ENCODE measurements around the gene PLCXD3.

Gene PLCXD3, protein sequence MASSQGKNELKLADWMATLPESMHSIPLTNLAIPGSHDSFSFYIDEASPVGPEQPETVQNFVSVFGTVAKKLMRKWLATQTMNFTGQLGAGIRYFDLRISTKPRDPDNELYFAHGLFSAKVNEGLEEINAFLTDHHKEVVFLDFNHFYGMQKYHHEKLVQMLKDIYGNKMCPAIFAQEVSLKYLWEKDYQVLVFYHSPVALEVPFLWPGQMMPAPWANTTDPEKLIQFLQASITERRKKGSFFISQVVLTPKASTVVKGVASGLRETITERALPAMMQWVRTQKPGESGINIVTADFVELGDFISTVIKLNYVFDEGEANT

GRCh38 chr5:41510176-41510831 is at the start of gene PLCXD3:
PLCXD3 (minus strand) TSS chr5:41510601; CDS start chr5:41510526, 75 bp downstream.
- no peak for FAIRE-seq
- DNase-seq (ENCODE audit: low spot score) = no peak

GRCh38 chr5:41559184-41559583 is 48.8 kb upstream of the PLCXD3 start:
- no peak for DNase-seq (ENCODE audit: low spot score)
- FAIRE-seq = no peak

GRCh38 chr5:41558295-41558694 is 47.9 kb upstream of the PLCXD3 start:
- peak; percentile 17 for FAIRE-seq
- no peak for DNase-seq (ENCODE audit: low spot score)

- DNase-seq (ENCODE audit: low spot score) (no peak), FAIRE-seq (no peak)
Measured at GRCh38 chr5:41547991-41548390, 37.6 kb upstream of the PLCXD3 start.

DNA sequence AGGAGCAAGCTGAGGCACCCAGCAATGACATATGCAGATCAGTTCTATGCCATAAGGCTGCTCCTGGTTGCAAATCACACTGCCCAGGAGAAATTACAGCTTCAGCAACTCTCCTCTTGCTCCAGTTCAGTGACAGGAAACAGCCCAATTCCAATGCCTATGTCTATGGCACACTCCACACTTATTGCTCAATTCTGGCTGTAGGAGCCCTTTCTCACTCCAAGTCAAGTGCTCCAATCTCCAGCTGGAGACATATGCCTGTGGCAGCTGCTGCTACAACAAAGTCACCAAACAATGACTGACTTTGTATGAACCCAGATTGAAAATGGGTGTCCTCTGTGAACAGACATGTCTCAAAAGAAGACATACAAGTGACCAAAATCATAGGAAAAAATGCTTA is 31.8 kb upstream of the PLCXD3 start:
- FAIRE-seq = no peak
- DNase-seq (ENCODE audit: low spot score) = no peak

DNA sequence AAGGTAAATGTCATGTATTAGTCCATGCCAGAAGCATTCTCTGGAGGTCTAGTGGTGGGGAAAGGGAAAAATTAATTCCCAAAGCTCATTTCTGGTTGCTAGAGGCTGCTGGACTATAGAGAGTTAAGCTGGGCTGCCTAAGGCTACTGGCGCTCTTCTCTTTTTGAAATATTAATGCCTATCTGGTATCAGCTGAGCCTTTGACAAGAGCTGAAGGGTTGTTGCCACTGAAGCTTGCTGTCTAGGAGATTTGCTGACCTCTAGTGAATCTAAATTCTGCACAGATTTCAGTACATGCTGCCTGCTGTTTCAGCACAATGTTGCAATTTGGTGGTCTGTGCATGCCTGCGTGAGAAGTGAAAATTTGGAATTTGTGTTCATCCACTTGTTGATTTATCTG is 29.1 kb upstream of the PLCXD3 start:
- no peak for DNase-seq (ENCODE audit: low spot score)
- no peak for FAIRE-seq

DNA sequence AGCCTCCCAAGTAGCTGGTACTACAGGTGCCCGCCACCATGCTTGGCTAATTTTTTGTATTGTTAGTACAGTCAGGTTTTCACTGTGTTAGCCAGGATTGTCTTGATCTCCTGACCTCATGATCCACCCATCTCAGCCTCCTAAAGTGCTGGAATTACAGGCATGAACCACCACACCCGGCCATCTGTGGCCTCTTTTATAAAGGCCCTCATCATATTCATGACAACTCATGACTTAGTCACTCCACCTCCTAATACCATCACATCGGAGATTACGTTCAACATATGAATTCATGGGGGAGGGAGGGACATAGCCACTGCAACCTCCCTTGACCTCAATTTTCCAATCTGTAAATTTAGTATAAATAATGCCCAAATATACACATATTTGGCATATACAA is 27.2 kb upstream of the PLCXD3 start:
- DNase-seq (ENCODE audit: low spot score) (no peak), FAIRE-seq (no peak)

- no peak for FAIRE-seq
- DNase-seq (ENCODE audit: low spot score) = no peak
Measured at GRCh38 chr5:41532485-41532884, 22.1 kb upstream of the PLCXD3 start.

- DNase-seq (ENCODE audit: low spot score) (peak; percentile 100), FAIRE-seq (peak; percentile 100)
Measured at GRCh38 chr5:41527201-41527779, 16.9 kb upstream of the PLCXD3 start.

DNA sequence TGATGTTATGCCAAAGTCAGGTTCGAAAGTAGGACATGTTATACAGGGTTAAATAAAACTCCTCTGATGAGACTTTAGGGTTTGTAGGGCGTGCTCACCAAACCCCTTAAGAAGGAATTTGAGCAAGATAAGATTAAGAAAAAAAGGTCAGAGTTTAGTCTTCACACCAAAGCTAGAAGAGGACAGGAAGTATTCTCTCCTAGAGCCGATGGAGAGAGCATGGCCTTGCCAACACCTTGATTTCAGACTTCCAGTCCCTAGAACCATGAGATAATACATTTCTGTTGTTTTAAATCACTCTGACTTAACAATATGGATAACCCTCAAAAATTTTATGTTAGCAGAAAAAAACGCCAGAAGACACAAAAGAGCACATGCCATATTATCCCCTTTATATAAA is 16.3 kb upstream of the PLCXD3 start:
- FAIRE-seq (no peak), DNase-seq (ENCODE audit: low spot score) (no peak)

DNA sequence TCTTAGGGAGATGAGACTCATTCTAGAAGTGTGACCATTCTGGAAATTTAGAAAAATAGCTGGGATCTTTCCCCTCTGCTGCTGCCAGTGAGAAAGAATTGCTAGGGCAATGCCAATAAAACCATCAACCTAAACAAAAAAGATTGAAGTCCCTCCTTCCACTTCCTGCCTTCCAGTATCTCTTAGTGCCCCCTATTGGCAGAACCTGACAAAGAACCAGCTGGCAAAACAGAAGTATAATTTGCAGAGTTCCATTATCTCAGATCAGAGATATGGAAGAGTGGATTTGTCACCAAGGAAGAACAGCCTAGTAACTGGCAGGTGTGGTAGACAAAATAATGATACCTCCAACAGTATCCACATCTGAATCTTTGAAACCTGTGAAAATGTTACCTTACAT is 13.8 kb upstream of the PLCXD3 start:
- FAIRE-seq (no peak), DNase-seq (ENCODE audit: low spot score) (no peak)

DNA sequence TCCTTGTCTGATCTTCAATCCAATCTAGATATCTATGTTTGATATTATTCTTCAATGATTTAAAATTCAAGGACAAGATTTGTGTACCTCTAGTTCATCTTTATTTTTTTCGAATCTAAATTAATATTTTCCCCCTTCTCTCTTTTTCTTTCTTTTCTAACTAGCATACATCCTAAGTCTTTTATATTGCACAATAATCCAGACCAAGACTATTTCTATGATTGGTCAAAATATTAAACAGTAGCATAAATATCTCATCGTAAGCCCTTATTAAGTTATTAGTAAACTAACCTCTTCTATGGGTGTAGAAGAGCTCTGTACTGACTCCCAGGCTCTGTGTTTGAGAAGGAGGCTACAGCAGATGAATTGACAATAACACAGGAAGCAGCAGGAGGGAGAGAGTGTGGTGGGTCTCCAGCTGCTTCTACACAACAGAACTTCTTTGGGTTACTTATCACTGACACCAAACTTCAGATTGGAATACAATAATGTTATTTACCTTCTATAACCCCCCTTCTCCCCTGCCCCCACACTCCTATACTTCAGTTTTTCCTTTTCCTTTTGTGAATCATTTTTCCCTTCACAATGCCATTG is 11.9 kb upstream of the PLCXD3 start:
- DNase-seq (ENCODE audit: low spot score) (no peak), FAIRE-seq (no peak)

- DNase-seq (ENCODE audit: low spot score) (no peak), FAIRE-seq (peak; percentile 20)
Measured at GRCh38 chr5:41519801-41520200, 9.4 kb upstream of the PLCXD3 start.

- no peak for DNase-seq (ENCODE audit: low spot score)
Measured at GRCh38 chr5:41517909-41518308, 7.5 kb upstream of the PLCXD3 start.

DNA sequence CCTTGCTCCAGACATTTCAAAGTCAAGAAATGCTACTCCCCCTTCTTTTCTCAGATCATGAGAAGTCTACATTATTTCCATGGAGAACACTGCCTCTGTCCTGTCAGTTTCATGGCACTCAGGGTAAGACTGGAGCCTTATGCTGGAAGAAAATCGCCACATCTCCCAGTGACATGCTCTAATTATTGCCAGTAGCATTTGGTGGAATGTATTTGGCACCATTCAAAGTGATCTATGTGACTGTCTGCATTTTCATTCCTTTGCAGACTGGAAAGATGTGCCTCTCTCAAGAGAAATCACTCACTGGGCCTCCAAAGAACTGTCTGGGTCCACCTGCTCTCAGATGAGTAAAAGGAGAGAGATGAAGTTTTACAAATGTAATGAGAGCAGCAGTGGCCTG is 840 bp upstream of the PLCXD3 start:
- no peak for FAIRE-seq
- DNase-seq (ENCODE audit: low spot score) = no peak

More at GRCh38 chr5:41517909-41518308, 7.5 kb upstream of the PLCXD3 start:
- FAIRE-seq = peak; percentile 59

DNA sequence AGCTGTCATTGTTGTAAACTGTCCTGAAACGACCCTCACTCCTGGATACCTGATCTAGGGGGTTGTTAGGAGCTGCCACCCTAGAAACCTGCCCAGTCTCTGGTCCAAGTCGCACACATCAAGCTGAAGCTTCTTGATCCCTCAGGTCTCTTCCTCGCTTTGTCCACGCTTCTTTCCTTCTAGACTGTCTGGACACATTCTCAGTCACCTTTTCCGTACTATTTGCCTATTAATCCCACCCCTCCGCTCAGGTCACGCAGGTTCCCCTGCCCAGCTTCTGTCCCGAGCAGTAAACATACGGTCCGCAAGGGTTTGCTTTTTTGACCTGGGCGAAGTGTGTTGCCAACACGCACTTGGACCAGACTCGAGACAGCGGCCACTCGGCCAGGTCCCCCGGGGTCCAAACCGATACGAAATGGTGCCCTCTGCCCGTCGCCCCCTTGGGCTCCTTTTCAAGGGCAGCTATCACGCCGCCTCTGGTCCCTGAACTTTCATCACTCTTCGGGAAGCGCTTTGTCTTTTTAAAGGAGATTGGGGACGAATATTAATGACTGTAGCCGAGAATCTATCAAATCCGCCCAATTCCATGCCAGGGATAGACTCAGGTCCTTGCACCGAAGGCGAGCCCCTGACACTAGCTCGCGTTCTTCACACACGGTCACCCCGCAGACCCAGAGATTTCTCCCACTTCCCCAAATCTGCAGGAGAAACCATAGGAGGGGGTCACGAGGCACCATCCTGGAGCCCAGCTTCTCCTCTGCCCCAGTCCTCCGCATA is 814 bp downstream of the PLCXD3 start:
- FAIRE-seq (no peak), DNase-seq (ENCODE audit: low spot score) (no peak)

DNA sequence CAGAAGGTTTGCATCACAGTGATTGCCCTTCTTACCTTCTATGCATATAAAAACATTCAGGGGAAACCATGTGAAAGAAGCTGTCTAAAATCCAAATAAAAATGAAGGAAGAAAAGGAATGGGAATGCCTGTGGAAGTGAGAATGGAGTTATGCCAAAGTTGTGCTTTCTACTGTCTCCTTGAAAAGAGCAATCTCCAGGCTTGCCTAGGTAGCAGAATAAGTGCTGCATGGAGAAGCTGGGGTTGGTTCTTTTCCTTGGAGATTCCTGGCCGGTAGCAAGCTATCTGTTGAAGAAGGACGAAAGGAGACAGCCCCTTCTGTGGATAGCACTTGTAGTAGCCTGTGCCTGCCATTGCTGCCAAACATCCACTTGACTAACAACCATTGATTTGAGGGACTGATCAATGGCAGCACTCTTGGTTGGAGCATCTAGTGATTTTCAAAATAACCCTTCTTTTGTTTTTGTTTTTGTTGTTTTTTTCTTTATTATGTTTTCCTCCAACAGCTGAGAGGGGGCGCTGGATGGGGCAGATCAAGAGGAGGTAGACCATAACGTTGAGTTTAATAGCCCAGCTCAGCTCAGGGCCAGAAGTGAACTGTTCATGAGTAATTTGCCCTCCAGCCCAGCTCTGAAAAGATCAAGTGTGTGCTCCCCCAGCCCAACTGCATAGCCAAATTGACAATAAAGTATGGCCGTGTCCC is 1.6 kb downstream of the PLCXD3 start:
- FAIRE-seq = no peak
- DNase-seq (ENCODE audit: low spot score) = no peak

GRCh38 chr5:41508186-41508585 is 2.2 kb downstream of the PLCXD3 start:
- DNase-seq (ENCODE audit: low spot score) = peak; percentile 32
- FAIRE-seq = peak; percentile 47

DNA sequence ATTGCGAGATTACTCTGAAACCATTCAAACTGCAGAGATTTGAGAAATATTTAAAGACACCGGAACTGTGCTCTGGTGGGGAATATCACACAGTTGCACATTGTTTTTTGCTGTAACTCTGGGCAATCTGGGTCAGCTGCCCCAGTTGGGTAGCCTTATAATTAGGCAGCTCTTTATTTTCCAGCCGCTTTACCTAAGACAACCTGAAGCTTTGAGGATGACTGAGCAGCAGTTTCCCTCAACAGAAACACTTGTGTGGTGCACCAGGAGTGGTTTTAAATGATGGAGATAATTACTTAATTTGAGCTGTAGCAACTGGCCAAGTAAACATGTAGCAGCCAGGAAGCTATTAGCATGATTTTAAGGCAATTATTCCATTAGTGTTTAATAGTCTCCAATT is 2.9 kb downstream of the PLCXD3 start:
- no peak for FAIRE-seq
- DNase-seq (ENCODE audit: low spot score) = no peak

DNA sequence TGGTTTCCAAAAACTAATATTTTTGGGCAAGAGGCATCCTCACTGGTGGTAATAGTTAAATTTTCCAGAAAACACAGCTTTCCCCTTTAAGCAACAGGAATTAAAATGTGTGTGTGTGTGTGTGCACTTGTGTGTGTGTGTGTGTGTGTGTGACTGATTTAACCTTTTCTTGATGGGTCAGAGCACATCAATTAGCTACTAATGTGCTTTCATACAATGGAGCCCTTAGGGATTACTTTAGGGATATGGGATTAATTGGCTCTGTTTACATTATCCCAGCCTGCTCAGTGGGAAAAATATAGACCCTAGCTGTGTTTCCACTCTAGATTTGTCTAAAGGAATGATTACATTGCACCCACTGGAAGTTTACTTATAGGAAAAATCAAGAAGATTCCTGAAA is 6.5 kb downstream of the PLCXD3 start:
- DNase-seq (ENCODE audit: low spot score) (no peak), FAIRE-seq (no peak)

DNA sequence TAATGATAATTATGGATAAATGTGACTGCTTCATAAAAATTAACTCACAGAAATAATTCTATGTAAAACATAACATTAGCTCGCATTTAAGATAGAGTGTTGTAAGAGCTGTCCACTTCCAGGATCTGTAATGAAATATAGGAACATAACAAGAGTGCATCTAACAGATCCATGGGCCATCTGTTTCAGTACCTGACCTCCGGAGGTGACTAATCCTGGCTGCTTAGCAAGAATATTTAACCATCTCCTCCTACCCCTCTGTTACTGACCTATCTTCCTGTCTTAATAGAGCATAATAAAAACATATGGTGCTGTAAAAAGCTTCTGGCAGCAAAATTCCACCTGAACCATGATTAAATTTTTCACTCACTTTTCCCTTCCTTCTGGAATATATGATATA is 7.1 kb downstream of the PLCXD3 start:
- no peak for DNase-seq (ENCODE audit: low spot score)
- peak; percentile 4 for FAIRE-seq
